Measurements from ENCODE around the gene FIS1.
"Not testable (repeated sequence)": the region's sequence is repeated elsewhere in the genome, so short reads cannot be mapped to it uniquely, and the experiment has no call there.

FIS1 gene

GRCh38 chr7:101258243-101258731 lies 13.4 kb upstream of the FIS1 start:
- no peak for DNase-seq (ENCODE audit: low read depth in 2 of 2)

GRCh38 chr7:101255796-101256195 lies 10.9 kb upstream of the FIS1 start:
- DNase-seq (ENCODE audit: low read depth in 2 of 2): no peak

- DNase-seq (ENCODE audit: low read depth in 2 of 2): not testable (repeated sequence)
These were observed 8.3 kb upstream of the FIS1 start for GRCh38 chr7:101253199-101253598.

GRCh38 chr7:101251871-101252659 lies 7.2 kb upstream of the FIS1 start:
- peak; percentile 98 for DNase-seq (ENCODE audit: low read depth in 2 of 2)

- no peak for DNase-seq (ENCODE audit: low read depth in 2 of 2)
These were observed 5.4 kb upstream of the FIS1 start for GRCh38 chr7:101250324-101250723.

- no peak for DNase-seq (ENCODE audit: low read depth in 2 of 2)
These were observed 3.4 kb upstream of the FIS1 start for GRCh38 chr7:101248276-101248675.

GRCh38 chr7:101245147-101245668 lies 327 bp upstream of the FIS1 start:
- DNase-seq (ENCODE audit: low read depth in 2 of 2): no peak

GRCh38 chr7:101243646-101244374 lies 1.1 kb downstream of the FIS1 start:
- DNase-seq (ENCODE audit: low read depth in 2 of 2): no peak

- DNase-seq (ENCODE audit: low read depth in 2 of 2): no peak
These were observed 3.2 kb downstream of the FIS1 start for GRCh38 chr7:101241443-101242349.

GRCh38 chr7:101241015-101241363 lies 3.9 kb downstream of the FIS1 start:
- DNase-seq (ENCODE audit: low read depth in 2 of 2): no peak

- DNase-seq (ENCODE audit: low read depth in 2 of 2): no peak
These were observed 4.5 kb downstream of the FIS1 start for GRCh38 chr7:101240226-101241014.

GRCh38 chr7:101239951-101240220 lies 5.0 kb downstream of the FIS1 start:
- no peak for DNase-seq (ENCODE audit: low read depth in 2 of 2)

GRCh38 chr7:101239191-101239950 lies 5.5 kb downstream of the FIS1 start:
- DNase-seq (ENCODE audit: low read depth in 2 of 2): no peak

- DNase-seq (ENCODE audit: low read depth in 2 of 2): no peak
These were observed 6.4 kb downstream of the FIS1 start for GRCh38 chr7:101238226-101239182.

- no peak for DNase-seq (ENCODE audit: low read depth in 2 of 2)
These were observed 7.4 kb downstream of the FIS1 start, which contains the start of gene CLDN15 for GRCh38 chr7:101237206-101238067. CLDN15 (minus strand) TSS chr7:101237802; CDS start chr7:101237581, 221 bp downstream.

GRCh38 chr7:101236292-101236835 lies 8.5 kb downstream of the FIS1 start:
- DNase-seq (ENCODE audit: low read depth in 2 of 2): no peak

- DNase-seq (ENCODE audit: low read depth in 2 of 2): no peak
These were observed 9.4 kb downstream of the FIS1 start for GRCh38 chr7:101235522-101235921.

GRCh38 chr7:101235050-101235449 lies 9.8 kb downstream of the FIS1 start:
- no peak for DNase-seq (ENCODE audit: low read depth in 2 of 2)
